ENCODE results near the gene DNMT3L. TPM values are rescaled to one million over a fixed set of nuclear protein-coding genes. Genes with fewer than 3 reads are reported as not detected.
A peak's percentile ranks its signal among the peaks of the same experiment; 100 is the strongest.

DNMT3L gene
- total and polyA plus RNA-seq, 2 experiments from 2014 or later, result 0.27 TPM; not detected in 1

DNA sequence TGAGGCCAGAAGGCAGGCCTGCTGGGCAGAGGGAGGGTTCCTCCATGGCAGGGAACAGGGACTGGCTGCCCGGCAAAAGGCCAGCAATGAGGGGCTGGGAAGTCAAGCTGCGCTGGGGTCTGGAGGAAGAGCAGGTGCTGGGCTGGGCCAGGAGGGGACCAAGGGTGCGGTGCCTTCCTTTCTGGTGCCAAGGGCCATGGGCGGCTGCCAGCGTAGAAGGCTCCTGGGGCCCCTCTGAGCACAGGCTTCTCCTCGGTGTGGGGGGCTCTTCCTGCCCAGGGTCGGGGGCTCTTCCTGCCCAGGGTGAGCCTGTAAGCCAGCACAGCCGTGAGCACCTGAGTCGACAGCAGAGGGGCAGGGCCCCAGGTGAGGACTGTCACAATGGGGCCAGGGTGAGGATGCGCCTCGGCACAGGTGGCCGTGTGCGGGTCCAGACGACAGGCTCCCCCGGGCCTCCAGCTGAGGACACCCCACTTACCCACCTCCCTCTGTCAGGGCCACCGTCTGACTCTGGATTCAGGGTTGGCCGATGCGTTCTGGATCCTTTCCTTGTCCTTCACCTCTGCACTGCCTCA lies 10.7 kb upstream of the DNMT3L start:
- H3K9me3 Mint-ChIP-seq, result no peaks in the 10 kb centered on the region
- H3K4me2 ChIP-seq, result no peak overlapping the region
- H3K27me3 Mint-ChIP-seq (ENCODE audit: insufficient read depth, low read depth, poor library complexity), result peaks cover 5% of the 10 kb centered on the region
- no peaks in the 10 kb centered on the region for H4K20me1 ChIP-seq (replicated peaks; ENCODE audit: insufficient read depth)
- H3K4me1 ChIP-seq (ENCODE audit: insufficient read depth), result no peaks in the 10 kb centered on the region
- no peaks in the 10 kb centered on the region for H3K36me3 Mint-ChIP-seq (ENCODE audit: low read depth)
- no peaks in the 10 kb centered on the region for H3K27me3 ChIP-seq (ENCODE audit: insufficient read depth)
- H3K4me3 Mint-ChIP-seq, result no peak overlapping the region
- H3K27ac ChIP-seq (ENCODE audit: low read depth), result no peak overlapping the region
- TF ChIP-seq, protein P1, sequence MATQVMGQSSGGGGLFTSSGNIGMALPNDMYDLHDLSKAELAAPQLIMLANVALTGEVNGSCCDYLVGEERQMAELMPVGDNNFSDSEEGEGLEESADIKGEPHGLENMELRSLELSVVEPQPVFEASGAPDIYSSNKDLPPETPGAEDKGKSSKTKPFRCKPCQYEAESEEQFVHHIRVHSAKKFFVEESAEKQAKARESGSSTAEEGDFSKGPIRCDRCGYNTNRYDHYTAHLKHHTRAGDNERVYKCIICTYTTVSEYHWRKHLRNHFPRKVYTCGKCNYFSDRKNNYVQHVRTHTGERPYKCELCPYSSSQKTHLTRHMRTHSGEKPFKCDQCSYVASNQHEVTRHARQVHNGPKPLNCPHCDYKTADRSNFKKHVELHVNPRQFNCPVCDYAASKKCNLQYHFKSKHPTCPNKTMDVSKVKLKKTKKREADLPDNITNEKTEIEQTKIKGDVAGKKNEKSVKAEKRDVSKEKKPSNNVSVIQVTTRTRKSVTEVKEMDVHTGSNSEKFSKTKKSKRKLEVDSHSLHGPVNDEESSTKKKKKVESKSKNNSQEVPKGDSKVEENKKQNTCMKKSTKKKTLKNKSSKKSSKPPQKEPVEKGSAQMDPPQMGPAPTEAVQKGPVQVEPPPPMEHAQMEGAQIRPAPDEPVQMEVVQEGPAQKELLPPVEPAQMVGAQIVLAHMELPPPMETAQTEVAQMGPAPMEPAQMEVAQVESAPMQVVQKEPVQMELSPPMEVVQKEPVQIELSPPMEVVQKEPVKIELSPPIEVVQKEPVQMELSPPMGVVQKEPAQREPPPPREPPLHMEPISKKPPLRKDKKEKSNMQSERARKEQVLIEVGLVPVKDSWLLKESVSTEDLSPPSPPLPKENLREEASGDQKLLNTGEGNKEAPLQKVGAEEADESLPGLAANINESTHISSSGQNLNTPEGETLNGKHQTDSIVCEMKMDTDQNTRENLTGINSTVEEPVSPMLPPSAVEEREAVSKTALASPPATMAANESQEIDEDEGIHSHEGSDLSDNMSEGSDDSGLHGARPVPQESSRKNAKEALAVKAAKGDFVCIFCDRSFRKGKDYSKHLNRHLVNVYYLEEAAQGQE (IDR thresholded peaks at IDR 0.05; ENCODE audit: unreplicated experiment), result no peak
- TF ChIP-seq STAT1 (IDR thresholded peaks at IDR 0.05; ENCODE audit: unreplicated experiment) (no peak), JUNB (IDR thresholded peaks at IDR 0.05; ENCODE audit: unreplicated experiment) (no peak), EZH2 (IDR thresholded peaks at IDR 0.05; ENCODE audit: low read depth, unreplicated experiment) (no peak), ZNF114 (CRISPR knock-in tag; IDR thresholded peaks at IDR 0.05) (no peak), ZNF331 (CRISPR knock-in tag; IDR thresholded peaks at IDR 0.05; ENCODE audit: low read depth) (no peak), EZH2phosphoT487 (IDR thresholded peaks at IDR 0.05; ENCODE audit: unreplicated experiment) (no peak), NANOG (IDR thresholded peaks at IDR 0.05; ENCODE audit: borderline replicate concordance) (no peak), ETS1 (IDR thresholded peaks at IDR 0.05) (no peak), POLR2AphosphoS5 (IDR thresholded peaks at IDR 0.05; ENCODE audit: low read depth) (no peak), CREB1 (CRISPR knock-in tag; IDR thresholded peaks at IDR 0.05; ENCODE audit: low read depth) (no peak)
- TF ChIP-seq, protein P2, sequence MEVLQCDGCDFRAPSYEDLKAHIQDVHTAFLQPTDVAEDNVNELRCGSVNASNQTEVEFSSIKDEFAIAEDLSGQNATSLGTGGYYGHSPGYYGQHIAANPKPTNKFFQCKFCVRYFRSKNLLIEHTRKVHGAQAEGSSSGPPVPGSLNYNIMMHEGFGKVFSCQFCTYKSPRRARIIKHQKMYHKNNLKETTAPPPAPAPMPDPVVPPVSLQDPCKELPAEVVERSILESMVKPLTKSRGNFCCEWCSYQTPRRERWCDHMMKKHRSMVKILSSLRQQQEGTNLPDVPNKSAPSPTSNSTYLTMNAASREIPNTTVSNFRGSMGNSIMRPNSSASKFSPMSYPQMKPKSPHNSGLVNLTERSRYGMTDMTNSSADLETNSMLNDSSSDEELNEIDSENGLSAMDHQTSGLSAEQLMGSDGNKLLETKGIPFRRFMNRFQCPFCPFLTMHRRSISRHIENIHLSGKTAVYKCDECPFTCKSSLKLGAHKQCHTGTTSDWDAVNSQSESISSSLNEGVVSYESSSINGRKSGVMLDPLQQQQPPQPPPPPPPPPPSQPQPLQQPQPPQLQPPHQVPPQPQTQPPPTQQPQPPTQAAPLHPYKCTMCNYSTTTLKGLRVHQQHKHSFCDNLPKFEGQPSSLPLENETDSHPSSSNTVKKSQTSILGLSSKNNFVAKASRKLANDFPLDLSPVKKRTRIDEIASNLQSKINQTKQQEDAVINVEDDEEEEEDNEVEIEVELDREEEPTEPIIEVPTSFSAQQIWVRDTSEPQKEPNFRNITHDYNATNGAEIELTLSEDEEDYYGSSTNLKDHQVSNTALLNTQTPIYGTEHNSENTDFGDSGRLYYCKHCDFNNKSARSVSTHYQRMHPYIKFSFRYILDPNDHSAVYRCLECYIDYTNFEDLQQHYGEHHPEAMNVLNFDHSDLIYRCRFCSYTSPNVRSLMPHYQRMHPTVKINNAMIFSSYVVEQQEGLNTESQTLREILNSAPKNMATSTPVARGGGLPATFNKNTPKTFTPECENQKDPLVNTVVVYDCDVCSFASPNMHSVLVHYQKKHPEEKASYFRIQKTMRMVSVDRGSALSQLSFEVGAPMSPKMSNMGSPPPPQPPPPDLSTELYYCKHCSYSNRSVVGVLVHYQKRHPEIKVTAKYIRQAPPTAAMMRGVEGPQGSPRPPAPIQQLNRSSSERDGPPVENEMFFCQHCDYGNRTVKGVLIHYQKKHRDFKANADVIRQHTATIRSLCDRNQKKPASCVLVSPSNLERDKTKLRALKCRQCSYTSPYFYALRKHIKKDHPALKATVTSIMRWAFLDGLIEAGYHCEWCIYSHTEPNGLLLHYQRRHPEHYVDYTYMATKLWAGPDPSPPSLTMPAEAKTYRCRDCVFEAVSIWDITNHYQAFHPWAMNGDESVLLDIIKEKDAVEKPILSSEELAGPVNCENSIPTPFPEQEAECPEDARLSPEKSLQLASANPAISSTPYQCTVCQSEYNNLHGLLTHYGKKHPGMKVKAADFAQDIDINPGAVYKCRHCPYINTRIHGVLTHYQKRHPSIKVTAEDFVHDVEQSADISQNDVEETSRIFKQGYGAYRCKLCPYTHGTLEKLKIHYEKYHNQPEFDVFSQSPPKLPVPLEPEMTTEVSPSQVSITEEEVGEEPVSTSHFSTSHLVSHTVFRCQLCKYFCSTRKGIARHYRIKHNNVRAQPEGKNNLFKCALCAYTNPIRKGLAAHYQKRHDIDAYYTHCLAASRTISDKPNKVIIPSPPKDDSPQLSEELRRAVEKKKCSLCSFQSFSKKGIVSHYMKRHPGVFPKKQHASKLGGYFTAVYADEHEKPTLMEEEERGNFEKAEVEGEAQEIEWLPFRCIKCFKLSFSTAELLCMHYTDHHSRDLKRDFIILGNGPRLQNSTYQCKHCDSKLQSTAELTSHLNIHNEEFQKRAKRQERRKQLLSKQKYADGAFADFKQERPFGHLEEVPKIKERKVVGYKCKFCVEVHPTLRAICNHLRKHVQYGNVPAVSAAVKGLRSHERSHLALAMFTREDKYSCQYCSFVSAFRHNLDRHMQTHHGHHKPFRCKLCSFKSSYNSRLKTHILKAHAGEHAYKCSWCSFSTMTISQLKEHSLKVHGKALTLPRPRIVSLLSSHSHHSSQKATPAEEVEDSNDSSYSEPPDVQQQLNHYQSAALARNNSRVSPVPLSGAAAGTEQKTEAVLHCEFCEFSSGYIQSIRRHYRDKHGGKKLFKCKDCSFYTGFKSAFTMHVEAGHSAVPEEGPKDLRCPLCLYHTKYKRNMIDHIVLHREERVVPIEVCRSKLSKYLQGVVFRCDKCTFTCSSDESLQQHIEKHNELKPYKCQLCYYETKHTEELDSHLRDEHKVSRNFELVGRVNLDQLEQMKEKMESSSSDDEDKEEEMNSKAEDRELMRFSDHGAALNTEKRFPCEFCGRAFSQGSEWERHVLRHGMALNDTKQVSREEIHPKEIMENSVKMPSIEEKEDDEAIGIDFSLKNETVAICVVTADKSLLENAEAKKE (CRISPR knock-in tag; IDR thresholded peaks at IDR 0.05), result no peak
- TF ChIP-seq, protein P3, sequence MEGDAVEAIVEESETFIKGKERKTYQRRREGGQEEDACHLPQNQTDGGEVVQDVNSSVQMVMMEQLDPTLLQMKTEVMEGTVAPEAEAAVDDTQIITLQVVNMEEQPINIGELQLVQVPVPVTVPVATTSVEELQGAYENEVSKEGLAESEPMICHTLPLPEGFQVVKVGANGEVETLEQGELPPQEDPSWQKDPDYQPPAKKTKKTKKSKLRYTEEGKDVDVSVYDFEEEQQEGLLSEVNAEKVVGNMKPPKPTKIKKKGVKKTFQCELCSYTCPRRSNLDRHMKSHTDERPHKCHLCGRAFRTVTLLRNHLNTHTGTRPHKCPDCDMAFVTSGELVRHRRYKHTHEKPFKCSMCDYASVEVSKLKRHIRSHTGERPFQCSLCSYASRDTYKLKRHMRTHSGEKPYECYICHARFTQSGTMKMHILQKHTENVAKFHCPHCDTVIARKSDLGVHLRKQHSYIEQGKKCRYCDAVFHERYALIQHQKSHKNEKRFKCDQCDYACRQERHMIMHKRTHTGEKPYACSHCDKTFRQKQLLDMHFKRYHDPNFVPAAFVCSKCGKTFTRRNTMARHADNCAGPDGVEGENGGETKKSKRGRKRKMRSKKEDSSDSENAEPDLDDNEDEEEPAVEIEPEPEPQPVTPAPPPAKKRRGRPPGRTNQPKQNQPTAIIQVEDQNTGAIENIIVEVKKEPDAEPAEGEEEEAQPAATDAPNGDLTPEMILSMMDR (conservative IDR thresholded peaks at IDR 0.05; ENCODE audit: low read depth in 2 of 2), result no peak
- no peaks in the 10 kb centered on the region for H3K79me2 ChIP-seq (replicated peaks; ENCODE audit: insufficient read depth)
- DNase-seq (ENCODE audit: low spot score) (no peak), ATAC-seq (no peak)
- H3K9me2 ChIP-seq (ENCODE audit: insufficient read depth), result no peaks in the 10 kb centered on the region
- H2AFZ ChIP-seq, result 0 out of 2 replicates have a peak overlapping the region, but pooled peaks have one; percentile 47
- no peak overlapping the region for H3K4me3 ChIP-seq
- no peaks in the 10 kb centered on the region for H3F3A ChIP-seq (replicated peaks; ENCODE audit: low read depth)
- no peak overlapping the region for H3K27ac Mint-ChIP-seq
- no peaks in the 10 kb centered on the region for H3K4me1 Mint-ChIP-seq
- no peaks in the 10 kb centered on the region for H3K36me3 ChIP-seq (ENCODE audit: insufficient read depth)

Data from GM23338 (cell line).